Stimulated activated CD8-positive, alpha-beta memory T cell treated with anti-CD3 and anti-CD28 coated beads, Interleukin-15, amount 100 ng/mL, for 1 hour (primary cell): ENCODE results near the gene NTM.

Experiments
- DNase-seq: peaks from one replicate; pipeline ENCODE4 v3.0.0-alpha.2; 2020; ENCODE audit warnings: low read depth

The NTM gene

DNA sequence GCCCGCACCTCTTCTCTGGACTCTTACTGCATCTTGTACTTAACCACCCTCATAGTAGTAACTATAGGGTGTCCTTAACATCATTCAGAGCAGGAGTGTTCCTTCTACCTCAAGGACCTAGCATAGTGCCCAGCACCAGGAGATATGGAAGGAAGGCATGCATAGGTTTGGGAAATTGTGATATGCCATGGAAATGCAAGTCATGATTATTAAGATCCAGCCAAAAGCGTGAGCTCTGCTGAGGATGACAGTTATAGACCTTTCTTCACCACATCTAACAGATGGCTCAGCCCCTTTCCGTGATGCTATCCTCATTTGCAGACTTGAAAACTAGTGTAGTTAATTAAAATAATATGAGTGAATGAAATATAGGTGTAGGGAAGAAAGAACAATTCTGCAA is 746.1 kb downstream of the NTM start:
- no peak for DNase-seq

DNA sequence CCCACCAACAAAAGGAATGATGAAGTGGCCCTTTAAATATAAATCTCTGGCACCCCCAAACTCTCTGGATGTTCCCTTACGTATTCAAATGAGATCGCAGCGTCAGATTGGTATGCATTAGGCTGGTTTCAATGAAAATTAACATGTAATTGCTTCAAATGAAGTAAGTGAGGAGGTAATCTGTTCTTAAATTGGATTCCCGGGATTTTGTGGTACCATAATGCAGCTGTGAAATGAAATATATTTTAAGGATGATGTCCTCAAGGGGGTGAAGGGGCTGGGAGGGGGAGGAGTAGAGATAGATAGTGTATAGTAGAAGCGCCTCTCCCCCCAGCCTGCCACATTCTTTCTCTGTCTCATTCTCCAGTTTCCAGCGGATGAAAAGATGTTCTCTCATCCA is 748.2 kb downstream of the NTM start:
- DNase-seq = no peak

DNA sequence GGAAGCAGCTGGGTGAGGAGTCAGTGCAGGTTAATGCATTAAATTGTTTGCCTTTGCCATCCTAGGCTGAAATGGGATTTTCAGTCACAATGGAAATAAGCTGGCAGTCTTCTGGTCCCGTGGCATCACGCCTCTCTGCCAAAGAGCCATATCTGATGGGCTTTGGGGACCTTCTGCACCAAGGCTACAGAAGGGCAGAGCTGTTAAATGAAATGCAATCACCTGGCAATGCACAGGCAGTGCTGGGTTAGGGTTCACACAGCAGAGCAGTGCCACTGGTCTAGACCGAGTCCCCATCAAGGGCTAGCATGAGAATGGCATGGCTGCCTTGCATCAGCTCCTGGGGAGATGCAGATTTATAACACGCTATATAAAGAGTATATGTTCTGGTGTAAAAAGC is 749.2 kb downstream of the NTM start:
- no peak for DNase-seq

DNA sequence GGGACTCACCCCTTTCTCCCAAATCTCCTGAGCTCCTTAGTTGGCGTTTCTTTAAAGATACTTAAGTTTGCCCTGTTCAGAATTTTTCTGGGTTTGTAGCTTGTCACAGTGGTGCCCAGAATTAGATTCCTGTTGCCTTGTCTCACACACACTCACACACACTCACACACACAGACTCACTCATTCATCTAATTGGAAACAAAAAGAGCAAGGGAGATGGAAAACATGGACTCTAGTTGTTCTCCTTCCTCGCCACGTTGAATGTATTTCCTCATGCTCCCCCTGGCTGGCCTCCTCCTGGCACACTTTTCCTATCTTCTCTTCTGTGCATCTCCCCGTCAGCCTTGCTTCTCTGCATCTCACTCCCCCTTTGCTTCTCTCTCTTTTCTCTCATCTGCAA is 752.3 kb downstream of the NTM start:
- DNase-seq = no peak

DNA sequence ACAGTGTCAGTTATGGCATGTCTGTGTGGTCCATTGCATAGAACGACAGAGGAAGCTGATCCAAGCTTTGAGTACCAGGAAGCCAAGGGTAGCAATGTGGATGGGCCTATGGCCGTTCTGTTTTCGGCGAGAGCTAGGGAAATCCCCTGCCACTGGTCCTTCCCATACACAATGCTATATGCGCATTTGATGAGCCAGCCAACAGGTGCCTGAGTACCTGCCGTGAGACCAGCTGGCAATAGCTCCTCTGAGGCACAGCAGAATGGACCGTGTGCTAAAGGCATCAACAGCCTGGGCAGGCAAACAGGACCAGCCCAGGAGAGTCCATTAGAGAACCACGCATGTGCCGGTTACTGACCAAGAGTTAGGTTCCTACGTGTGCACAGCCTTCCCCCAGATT is 753.0 kb downstream of the NTM start:
- DNase-seq = no peak

DNA sequence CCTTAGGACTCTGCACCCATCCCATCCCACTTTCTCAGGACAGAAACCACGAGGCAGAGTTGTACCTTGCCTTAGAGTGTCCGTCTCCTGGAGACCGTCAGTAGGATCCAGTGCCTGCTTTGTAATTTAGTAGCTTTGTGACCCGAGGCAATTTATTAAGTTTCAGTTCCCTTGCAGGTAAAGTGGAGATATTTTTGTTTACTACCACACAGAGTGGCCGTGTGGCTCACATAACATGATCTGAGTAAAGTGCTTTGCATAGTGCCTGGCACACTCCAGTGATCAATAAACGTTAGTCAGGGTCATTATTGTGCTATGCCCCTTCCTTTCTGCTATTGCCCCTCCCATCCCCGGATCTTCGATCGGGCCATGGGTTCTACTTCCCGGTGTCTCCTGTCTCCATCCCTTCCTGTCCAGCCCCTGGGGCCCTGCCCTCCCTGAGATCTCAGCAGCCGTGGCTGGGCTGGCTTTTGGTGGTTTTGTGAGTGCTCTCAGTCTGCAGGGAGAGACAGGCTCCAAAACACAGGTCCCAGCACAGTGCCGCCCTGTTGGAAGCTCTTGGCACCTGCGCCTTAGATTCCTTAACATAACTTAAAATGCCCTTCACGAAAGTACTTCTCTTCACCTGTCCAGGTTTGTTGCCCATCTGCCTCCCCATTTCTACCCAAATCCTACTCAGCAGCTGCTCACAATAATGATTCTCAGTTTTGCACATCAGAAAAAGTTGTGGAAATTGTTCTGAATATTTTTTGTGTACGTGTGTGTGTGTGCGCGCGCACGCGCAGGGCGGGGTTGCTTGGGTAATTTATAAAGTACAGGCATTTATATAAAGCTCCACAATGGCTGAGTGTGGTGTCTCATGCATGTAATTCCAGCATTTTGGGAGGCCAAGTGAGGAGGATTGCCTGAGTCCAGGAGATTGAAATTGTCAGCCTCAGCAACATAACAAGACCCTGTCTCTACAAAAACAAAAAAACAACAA is 753.7 kb downstream of the NTM start:
- no peak for DNase-seq

DNA sequence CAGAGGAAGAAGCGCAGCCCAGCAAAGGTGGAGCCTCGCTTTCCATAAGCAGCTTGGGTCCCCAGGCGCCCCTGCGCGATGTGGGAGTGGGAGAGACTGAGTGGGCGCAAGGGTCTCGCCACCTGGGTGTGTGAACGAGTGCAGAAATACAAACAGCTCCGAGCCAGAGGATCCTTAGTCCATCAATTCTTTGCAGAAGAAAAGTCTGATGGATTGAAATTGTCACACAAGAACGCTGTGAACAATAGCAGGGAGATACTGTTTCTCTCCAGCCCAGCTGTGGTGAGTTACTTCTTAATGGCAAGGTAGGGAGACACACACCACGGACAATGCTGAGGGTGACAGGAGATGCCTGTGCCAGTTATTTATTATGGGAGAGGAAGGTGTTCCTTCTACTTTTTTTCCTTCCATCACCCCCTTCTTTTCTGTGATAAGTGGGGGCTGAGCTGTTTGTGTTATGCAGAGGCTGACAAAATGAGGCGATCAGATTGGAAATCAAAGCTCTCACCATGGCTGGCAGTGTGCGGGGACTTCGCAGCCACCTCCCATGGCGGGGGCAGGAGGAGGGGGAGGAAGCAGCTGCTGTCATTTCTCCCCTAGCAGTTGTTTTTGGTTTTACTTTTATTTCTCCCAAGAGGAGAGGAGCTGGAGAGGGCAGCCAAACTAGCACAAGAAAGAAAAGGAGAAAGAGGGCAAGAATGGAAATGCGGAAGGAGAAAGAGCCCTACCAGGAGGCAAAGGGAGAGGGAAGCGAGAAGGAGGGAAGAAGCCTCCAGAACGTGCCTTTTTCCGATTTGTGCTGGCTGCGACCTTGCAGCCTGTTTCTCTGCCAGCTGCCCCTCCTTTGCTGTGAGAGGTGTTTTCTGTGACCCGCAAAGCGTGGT is 755.8 kb downstream of the NTM start:
- no peak for DNase-seq

DNA sequence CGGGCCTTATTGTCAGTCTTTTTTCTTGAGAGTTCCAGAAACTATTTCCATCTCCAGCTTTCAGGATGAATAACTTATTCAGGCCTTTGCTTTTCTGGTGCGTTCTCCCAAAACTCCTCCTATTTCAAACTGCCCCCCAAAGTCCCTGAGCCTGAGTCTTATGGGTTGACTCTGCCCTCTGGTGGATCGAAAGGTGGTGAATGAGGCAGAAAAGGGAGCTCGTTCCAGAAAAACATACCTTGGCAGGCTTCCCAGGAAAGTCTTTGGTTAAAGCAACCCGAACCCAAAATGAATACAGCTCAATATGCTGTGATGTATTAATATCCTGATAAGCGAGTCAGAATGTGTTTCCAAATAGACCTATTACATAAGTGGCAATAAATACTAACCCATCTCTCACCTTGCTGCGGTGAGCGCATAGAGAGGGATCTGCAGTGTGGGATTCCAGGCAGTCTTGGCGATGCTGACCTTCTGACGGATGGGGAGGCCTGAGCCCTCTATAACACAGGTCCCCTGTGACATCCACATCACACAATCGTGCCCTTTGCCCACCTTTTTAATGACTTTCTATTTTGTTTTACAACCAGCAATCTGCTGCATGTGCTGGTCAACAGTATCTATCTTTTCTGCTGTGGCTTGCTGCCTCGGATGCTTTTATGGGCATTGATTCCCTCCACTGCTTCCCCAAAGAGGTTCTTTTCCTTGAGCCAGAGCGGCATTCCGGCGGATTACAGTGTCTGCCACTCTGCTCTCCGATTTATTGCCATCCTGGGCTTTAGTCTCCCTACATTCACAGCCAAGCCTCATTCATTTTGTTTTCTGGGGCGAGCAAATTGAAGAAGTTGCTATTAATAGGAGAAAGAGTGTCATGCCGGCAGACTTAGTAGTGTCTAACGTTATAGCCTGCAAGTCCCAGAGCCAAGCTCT is 756.8 kb downstream of the NTM start:
- DNase-seq = no peak

DNA sequence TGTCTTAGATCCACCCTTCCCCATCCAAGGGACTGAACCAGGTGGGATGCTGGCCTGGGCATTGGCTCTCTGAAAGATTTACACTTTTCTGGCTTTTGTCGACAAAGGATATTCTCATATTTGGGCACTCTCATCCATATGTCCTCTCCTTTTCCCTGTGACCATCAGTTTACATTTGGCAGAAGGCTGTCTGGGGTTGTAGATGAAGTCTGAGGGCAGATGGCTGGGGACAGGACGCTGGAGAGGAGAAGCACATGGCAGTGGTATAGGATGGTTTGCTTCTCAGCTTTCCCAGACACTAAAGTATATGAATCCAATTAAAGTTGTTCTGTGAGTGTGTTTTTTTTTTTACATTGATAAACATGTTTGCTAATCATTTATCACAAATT is 757.5 kb downstream of the NTM start:
- DNase-seq = no peak

DNA sequence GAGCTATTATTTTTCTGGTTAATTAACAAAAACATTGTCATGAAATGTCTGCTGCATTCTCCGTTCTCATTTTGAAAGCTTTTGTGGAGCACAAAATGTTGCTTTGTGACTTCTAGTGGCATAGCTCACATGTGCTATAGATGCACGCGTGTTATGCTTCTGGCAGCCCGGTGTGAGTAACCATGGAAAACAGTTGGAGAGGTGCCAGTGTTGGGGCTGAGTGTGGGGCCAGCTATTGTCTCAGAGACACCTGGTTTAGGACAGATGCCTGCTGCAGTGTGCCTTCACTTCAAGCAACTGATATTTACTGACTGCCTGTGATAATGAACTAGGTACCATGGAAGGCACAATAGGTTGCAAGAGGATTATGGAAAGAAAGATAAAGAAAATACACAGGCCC is 760.6 kb downstream of the NTM start:
- no peak for DNase-seq

DNA sequence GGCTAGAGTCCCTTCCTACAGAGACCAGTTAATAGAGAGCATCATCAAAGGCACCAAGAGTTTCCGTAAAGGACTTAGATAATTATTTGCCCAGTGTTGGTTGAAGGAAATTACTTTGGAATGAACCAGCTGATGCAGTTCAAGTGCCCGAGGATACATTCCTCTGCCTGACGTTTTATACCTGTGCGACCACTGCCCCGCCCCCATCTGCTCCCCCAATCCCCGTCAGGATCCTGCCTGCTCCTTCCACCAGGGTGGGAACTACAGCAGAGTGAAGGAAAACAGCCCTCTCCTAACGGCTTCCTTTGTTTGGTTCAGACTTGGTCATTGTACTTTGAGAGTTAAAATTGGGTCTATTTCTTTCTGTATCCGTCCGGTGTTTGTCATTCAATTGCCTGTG is 761.5 kb downstream of the NTM start:
- DNase-seq = no peak

DNA sequence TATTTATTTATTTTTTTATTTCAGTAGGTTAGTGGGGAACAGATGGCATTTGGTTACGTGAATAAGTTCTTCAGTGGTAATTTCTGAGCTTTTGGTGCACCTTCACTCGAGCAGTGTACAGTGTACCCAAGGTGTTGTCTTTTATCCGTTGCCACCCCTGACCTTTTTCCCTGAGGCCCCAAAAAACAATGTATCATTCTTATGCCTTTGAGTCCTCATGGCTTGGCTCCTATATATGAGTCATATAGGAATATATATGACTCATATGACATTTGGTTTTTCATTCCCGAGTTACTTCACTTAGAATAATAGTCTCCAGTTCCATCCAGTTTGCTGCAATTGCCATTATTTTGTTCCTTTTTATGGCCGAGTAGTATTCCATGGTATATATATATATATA is 763.9 kb downstream of the NTM start:
- DNase-seq = no peak

DNA sequence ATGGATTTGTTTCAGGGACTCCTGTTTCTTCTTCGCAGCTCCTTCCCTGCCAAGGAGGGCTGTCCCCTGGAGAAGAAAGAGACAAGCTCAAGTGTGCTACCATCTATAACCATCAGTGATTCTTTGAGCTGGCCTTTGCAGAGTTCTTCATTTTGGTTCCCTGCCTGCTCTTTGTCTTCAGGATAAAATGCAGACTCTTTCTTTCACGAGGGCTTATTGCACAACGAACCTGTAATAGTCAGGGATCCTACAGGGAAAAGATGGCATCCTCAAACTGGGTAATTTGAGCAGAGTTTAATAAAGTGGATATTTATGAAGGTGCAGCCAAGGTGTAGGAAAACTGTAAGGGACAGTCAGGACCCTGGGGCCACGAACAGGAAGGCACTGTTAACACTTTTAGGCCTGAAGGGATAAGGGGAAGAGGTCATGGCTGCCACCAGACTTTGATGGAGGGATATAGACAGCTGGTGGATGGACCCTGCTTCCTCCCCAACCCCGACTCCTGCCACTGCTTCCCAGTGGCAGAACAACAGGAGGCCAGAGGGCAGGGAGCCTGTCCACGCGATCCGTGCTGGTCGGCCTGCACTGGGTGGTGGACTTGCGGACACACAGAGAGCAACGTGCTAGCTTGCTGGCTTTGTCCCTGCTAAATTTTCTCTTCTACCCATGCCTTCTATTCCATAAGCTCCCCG is 767.0 kb downstream of the NTM start:
- DNase-seq = no peak

DNA sequence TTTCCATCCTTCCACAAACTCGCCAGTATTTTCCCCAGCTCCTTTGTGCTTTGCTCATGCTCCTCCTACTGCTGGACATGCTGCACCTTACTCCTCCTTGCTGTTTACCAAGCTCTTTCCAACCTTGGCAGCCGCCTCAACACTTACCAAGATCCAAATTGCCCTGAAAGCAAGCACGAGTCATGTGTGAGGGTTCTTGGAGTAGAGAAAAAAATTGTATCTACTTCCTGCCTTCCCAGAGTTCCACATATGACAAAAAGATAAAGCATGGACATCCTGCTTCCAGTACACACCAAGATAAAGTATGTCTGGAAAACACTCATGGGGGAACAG is 767.5 kb downstream of the NTM start:
- DNase-seq = no peak

DNA sequence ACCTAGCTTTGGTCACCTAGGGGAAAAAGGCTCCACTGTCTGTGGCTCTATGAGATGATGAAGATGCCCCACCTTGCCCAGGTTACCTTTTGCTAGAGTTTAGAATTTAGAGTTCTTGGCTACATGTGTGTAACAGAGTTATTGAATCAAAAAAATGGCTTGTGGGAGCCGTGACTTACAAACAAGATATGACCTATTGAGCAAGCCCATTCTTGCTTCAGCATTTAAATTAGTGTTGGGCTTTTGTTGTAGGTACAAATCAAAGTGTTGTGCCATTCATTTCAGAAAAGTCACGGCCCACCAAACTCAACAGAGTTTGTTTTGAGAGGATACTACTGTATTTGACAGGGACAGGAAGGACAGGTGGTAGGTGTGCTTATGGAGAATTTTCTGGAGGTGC is 768.8 kb downstream of the NTM start:
- no peak for DNase-seq

DNA sequence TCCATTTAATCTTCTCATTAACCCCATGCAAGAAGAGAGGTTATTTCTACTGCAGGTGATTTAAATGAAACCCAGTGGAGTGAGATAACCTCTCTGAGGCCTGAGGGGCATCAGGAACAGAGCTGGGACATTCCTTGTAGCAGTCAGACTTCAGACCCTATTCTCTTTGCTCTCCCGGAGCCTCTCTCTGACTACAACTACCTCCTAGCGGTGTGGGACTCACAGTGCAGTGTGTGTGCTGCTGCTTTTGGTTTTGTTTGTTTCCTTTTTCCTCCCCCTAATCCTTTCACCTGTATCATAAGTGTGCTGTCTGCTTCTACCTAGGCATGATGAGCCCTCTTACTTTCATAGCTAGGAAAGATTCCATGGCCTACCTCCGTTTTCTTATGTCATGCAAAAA is 769.6 kb downstream of the NTM start:
- DNase-seq = no peak

DNA sequence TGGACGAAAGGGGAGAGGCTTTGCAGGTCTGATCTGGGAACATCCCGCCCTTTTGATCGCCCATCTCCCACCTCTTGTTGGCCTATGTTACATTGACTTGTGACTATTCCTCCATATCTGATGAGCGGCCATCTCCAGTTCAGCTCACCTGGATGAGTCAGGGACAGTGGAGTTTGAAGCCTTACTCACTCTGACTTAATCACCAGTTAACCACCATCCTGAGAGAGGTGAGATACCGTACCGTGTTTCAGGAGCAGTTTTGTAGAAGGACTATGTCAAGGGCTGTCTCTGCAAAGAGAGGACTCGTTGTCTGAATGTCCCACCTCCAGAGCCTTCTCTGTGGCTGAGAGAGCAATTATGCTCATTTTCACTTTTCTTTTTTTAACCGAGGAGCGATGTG is 771.7 kb downstream of the NTM start:
- no peak for DNase-seq

DNA sequence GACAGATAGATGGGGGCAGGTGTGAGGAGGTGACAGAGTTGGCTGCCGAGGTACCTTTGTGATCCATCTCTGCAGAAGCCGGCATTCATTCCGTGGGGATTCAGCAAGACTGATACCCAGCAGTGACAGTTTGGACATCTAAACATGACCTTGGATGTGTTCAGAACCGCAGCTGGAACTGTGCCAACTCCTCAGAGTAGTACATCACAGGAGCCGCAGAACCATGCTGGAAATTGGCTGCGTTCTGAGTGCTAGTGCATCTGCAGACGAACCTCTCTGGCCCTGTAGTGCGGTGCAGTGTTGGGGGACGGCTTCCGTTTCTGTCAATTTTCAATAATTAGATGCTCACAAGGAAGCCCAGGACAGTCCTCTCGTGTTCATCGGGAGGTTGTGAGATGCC is 772.1 kb downstream of the NTM start:
- no peak for DNase-seq

DNA sequence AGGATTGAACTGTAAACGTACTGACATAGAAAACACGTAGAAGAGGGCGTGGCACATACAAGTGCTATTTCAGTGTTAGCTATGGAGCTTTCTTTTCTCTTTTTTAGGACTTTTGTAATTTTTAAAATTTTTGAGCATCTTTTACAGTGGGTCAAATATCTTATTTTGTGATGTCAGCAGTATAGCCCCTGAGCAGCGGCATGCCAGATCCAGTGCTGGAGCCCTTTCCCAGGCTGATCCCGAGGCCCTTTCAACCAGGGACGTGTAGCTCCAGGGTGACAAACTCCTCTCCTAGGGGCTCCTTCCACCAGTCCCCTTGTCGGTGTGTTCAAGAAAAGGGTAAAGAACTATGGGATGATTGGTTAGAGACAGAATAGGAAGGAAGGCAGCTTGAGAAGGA is 777.0 kb downstream of the NTM start:
- DNase-seq = no peak

DNA sequence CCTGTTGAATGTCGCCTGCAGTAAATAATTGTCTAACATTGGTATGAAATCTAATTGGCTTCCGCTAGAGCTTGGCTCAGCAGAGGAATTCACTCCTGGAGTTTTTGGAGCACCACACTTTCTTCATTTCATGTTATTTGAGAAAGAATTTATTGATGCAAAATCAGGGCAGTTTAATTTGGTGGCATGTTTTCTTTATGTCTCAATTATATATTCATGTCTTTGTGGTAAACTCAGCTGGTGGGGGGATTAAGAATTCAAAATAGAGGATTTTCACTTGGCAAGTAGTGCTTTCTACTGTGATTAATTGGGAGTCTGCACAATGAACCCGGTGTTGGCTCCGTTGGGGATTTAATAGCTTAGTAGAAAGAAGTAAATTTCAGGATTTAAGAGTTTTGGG is 784.4 kb downstream of the NTM start:
- no peak for DNase-seq

DNA sequence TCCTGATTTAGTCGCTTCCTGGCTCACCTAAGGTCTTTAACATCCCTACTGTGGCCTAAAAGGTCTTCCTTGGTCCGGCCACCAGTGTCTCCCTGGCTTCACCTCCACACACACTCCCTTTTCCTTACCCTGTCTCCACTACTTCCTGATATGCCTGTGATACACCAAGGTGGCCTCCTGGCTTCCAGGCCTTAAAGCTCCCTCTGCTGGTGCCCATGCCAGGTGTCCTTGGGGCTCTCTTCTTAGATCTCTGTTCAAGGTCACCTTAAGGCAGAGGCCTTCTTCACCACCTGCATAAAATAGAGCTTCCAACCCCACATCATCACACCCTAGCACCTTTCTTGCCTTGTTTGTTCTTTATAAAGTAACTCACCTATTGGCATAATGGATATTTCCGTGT is 787.7 kb downstream of the NTM start:
- DNase-seq = no peak

DNA sequence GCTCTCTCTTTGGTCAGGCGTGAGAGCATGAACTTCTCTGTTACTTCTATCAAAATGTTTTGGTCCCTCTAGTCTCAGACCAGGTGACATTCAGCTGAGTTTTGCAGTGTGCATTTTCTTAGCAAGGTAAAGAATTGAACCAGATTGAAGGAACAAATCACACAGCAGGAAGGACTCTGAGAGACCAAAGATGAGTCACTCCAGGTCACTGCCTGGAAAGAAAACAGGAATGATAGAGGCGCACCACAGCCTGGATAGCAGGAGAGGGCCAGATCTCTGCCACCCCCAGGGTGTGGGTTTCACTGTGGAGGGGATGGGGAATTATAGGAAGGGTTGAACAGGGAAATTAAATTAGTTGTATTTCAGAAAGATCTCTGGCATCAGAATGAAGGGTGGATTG is 788.3 kb downstream of the NTM start:
- DNase-seq = no peak
